WERI-Rb-1 (cell line): Measurements from ENCODE around the gene TEAD3.

Experiments used
- DNase-seq: peaks from one replicate; pipeline ENCODE4 v3.0.0-alpha.2; 2020
- H3K27ac ChIP-seq: fragments of 250-450 bp; sonication (Bioruptor Pico); 2 replicates; pipeline ENCODE4 v1.5.1; 2020; ENCODE audit warnings: mild to moderate bottlenecking, moderate library complexity
- H3K27me3 ChIP-seq: fragments of 250-450 bp; sonication (Bioruptor Pico); 2 replicates; pipeline ENCODE4 v1.5.1; 2021; ENCODE audit warnings: mild to moderate bottlenecking, low read depth, moderate library complexity; ENCODE audit not compliant: insufficient read depth, severe bottlenecking
- H3K36me3 ChIP-seq: fragments of 250-450 bp; sonication (Bioruptor Pico); 2 replicates; pipeline ENCODE4 v1.5.1; 2020; ENCODE audit warnings: mild to moderate bottlenecking, moderate library complexity
- H3K4me3 ChIP-seq: 2 replicates; pipeline ENCODE4 v1.5.1; 2011; ENCODE audit warnings: low read depth, mild to moderate bottlenecking, control low read depth, low read length
- H3K9me3 ChIP-seq: fragments of 250-450 bp; sonication (Bioruptor Pico); 2 replicates; pipeline ENCODE4 v1.5.1; 2021; ENCODE audit warnings: mild to moderate bottlenecking, moderate library complexity; ENCODE audit not compliant: severe bottlenecking
- CTCF ChIP-seq: IDR thresholded peaks from 2 replicates; pipeline ENCODE4 v1.5.1; 2011; ENCODE audit warnings: low read depth, mild to moderate bottlenecking, control low read depth, inconsistent platforms, low read length

TEAD3 gene

GRCh38 chr6:35488517-35488862, 8.4 kb downstream of the TEAD3 start:
- H3K4me3 ChIP-seq: no peak overlapping the region
- peak; percentile 56 for DNase-seq
- H3K27ac ChIP-seq: peak overlapping the region; percentile 98
- H3K27me3 ChIP-seq: no peaks in the 10 kb centered on the region
- H3K36me3 ChIP-seq: peaks cover 32% of the 10 kb centered on the region
- no peak for TF ChIP-seq CTCF
- no peaks in the 10 kb centered on the region for H3K9me3 ChIP-seq

- H3K27me3 ChIP-seq: no peaks in the 10 kb centered on the region
- H3K4me3 ChIP-seq: no peak overlapping the region
- peaks cover 32% of the 10 kb centered on the region for H3K36me3 ChIP-seq
- no peak for TF ChIP-seq CTCF
- DNase-seq: no peak
- no peaks in the 10 kb centered on the region for H3K9me3 ChIP-seq
- peak overlapping the region; percentile 98 for H3K27ac ChIP-seq
These were observed 9.0 kb downstream of the TEAD3 start for GRCh38 chr6:35487658-35488516.

- no peaks in the 10 kb centered on the region for H3K9me3 ChIP-seq
- no peak overlapping the region for H3K4me3 ChIP-seq
- H3K36me3 ChIP-seq: peaks cover 45% of the 10 kb centered on the region
- peak; percentile 75 for DNase-seq
- H3K27ac ChIP-seq: peak overlapping the region; percentile 78
- H3K27me3 ChIP-seq: no peaks in the 10 kb centered on the region
- TF ChIP-seq CTCF: no peak
These were observed 10.6 kb downstream of the TEAD3 start for GRCh38 chr6:35486005-35486925.

- H3K27me3 ChIP-seq: no peaks in the 10 kb centered on the region
- peaks cover 45% of the 10 kb centered on the region for H3K36me3 ChIP-seq
- H3K9me3 ChIP-seq: no peaks in the 10 kb centered on the region
- no peak for TF ChIP-seq CTCF
- no peak overlapping the region for H3K4me3 ChIP-seq
- peak; percentile 83 for DNase-seq
- peak overlapping the region; percentile 78 for H3K27ac ChIP-seq
These were observed 11.4 kb downstream of the TEAD3 start for GRCh38 chr6:35485402-35485877.

- DNase-seq: no peak
- peak overlapping the region; percentile 78 for H3K27ac ChIP-seq
These were observed 11.9 kb downstream of the TEAD3 start for GRCh38 chr6:35484921-35485392.

More at GRCh38 chr6:35484921-35485392, 11.9 kb downstream of the TEAD3 start:
- H3K27me3 ChIP-seq: no peaks in the 10 kb centered on the region
- H3K36me3 ChIP-seq: peaks cover 48% of the 10 kb centered on the region
- H3K4me3 ChIP-seq: no peak overlapping the region
- H3K9me3 ChIP-seq: no peaks in the 10 kb centered on the region
- TF ChIP-seq CTCF: no peak
